K562 (cell line): ENCODE results near the gene ACBD6. TPM values are rescaled to one million over a fixed set of nuclear protein-coding genes. Genes with fewer than 3 reads are reported as not detected.

Experiments
- ETS2 ChIP-seq: IDR thresholded peaks from 2 replicates; pipeline ENCODE4 v1.6.1; 2016; ENCODE audit warnings: borderline replicate concordance, missing genetic modification characterization, mild to moderate bottlenecking, moderate library complexity, missing compliant biosample characterization; ENCODE audit not compliant: poor library complexity, severe bottlenecking
- GTF2F1 ChIP-seq: IDR thresholded peaks from 2 replicates; pipeline ENCODE4 v1.6.1; 2011; ENCODE audit warnings: low read depth, low read length, improper control_type of control experiment
- RBBP5 ChIP-seq: fragments of 200-600 bp; sonication (generic); IDR thresholded peaks from 2 replicates; pipeline ENCODE4 v1.6.1; 2012; ENCODE audit warnings: borderline replicate concordance, mild to moderate bottlenecking, low read length, control low read depth, inconsistent platforms; ENCODE audit not compliant: insufficient read depth, poor library complexity, severe bottlenecking
- SRSF1 ChIP-seq: fragments of 200-400 bp; formaldehyde crosslinking; IDR thresholded peaks from 2 replicates; pipeline ENCODE4 v1.6.1; 2017; ENCODE audit warnings: mild to moderate bottlenecking, low read depth, low read length, moderate library complexity
- YY1 ChIP-seq, 3 experiments: IDR thresholded peaks; 2 replicates each; pipeline ENCODE4 v1.6.1; 2011; ENCODE audit warnings: low read length in 2 of 3, mild to moderate bottlenecking in 2 of 3, moderate library complexity in 2 of 3, borderline replicate concordance in 1 of 3, control low read depth in 1 of 3, low read depth in 1 of 3; ENCODE audit not compliant: insufficient read depth in 3 of 3, insufficient replicate concordance in 2 of 3, control insufficient read depth in 1 of 3, insufficient read length in 1 of 3; ENCODE audit errors: extremely low read depth in 1 of 3
- ZBTB8A ChIP-seq: fragments of 450-650 bp; IDR thresholded peaks from 2 replicates; pipeline ENCODE4 v1.6.1; 2018; ENCODE audit warnings: mild to moderate bottlenecking, moderate library complexity; ENCODE audit not compliant: partially characterized antibody
- ZEB2 ChIP-seq: fragments of 450-650 bp; IDR thresholded peaks from 2 replicates; pipeline ENCODE4 v1.6.1; 2016
- ZNF263 ChIP-seq: sonication (generic); formaldehyde crosslinking; IDR thresholded peaks from 2 replicates; pipeline ENCODE4 v1.8.0; 2022; ENCODE audit warnings: mild to moderate bottlenecking, missing genetic modification reagents, borderline replicate concordance
- polyA plus RNA-seq, 8 experiments: library from polyadenylated mRNA; depleted of rRNA in 4 of 8; stranded (reverse) in 5 of 8; unstranded in 3 of 8; fragments of >200 nt; fragmentation: Nextera tagmentation in 2 of 8; fragmentation: Illumina TruSeq in 1 of 8; extraction: Ambion mirVana in 2 of 8; extraction: Trizol in 1 of 8; gene quantifications; 2 replicates each; pipeline versions ENCODE4 v1.2.1 to v1.2.3, GENCODE V29; 2011 to 2014; ENCODE audit warnings: inconsistent platforms in 1 of 8, missing spikeins in 1 of 8
- total RNA-seq, 7 experiments: library from RNA; depleted of rRNA in 6 of 7; stranded (reverse); fragments of >200 nt in 6 of 7; fragmentation: Illumina TruSeq in 2 of 7; extraction: Trizol in 2 of 7; gene quantifications; 2 replicates each; pipeline versions ENCODE4 v1.2.1 to v1.2.3, GENCODE V29; 2011 to 2021; ENCODE audit warnings: low replicate concordance in 1 of 7
- TF ChIP-seq, protein P1 (sequence below), 2 experiments: fragments of 200-800 bp in 1 of 2; sonication (Bioruptor generic) in 1 of 2; sonication (generic) in 1 of 2; formaldehyde crosslinking in 1 of 2; IDR thresholded peaks in 1 of 2; conservative IDR thresholded peaks in 1 of 2; 2 replicates each; pipeline versions ENCODE4 v1.5.0 to v1.6.1; 2016 to 2020; ENCODE audit warnings: missing compliant biosample characterization in 1 of 2, missing genetic modification characterization in 1 of 2, missing genetic modification reagents in 1 of 2

The ACBD6 gene
- total and polyA plus RNA-seq, 9 of the 15 experiments (the other 6 are each of a cell fraction or from before 2014, with no cell fraction given): 16.9 to 107 (median 77.7) TPM

DNA sequence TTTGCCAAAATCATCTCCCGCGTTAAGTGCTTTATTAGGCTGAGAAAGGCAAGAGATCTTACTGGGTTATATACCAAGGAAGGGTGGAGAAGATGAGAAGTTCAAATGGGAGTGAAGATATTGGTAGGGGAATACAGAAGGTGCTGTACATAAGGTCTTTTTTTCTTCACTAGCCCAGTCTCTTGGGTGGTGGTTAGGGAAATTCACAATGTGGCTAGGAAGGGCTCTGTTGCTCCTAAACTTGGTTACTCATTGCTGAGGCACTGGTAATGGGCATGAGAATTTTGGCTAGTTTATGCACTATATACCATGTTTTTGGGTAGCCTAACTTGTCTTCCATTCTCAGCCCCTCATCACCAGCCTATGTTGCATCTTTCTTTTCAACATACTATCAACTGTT, 221.8 kb downstream of the ACBD6 start (continued):
- TF ChIP-seq, protein P1, sequence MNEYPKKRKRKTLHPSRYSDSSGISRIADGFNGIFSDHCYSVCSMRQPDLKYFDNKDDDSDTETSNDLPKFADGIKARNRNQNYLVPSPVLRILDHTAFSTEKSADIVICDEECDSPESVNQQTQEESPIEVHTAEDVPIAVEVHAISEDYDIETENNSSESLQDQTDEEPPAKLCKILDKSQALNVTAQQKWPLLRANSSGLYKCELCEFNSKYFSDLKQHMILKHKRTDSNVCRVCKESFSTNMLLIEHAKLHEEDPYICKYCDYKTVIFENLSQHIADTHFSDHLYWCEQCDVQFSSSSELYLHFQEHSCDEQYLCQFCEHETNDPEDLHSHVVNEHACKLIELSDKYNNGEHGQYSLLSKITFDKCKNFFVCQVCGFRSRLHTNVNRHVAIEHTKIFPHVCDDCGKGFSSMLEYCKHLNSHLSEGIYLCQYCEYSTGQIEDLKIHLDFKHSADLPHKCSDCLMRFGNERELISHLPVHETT (CRISPR knock-in tag; conservative IDR thresholded peaks at IDR 0.05 in 1 of 2, IDR thresholded peaks at IDR 0.05 in 1 of 2): no peak
- no peak for TF ChIP-seq ZBTB8A
- TF ChIP-seq RBBP5: no peak
- TF ChIP-seq ZEB2: no peak
- TF ChIP-seq ZNF263 (CRISPR knock-in tag): no peak
- TF ChIP-seq SRSF1: no peak
- no peak for TF ChIP-seq YY1 (IDR thresholded peaks at IDR 0.05; ENCODE audit: borderline replicate concordance in 1 of 3, control insufficient read depth in 1 of 3, extremely low read depth in 1 of 3, insufficient read depth in 3 of 3, insufficient read length in 1 of 3, insufficient replicate concordance in 2 of 3, low read depth in 1 of 3, low read length in 2 of 3)
- TF ChIP-seq GTF2F1: no peak
- no peak for TF ChIP-seq ETS2 (tag)
